ENCODE data around the gene SNTG2.
A peak's percentile ranks its signal among the peaks of the same experiment; 100 is the strongest.
"Not testable (repeated sequence)": the region's sequence is repeated elsewhere in the genome, so short reads cannot be mapped to it uniquely, and the experiment has no call there.

Gene SNTG2

DNA sequence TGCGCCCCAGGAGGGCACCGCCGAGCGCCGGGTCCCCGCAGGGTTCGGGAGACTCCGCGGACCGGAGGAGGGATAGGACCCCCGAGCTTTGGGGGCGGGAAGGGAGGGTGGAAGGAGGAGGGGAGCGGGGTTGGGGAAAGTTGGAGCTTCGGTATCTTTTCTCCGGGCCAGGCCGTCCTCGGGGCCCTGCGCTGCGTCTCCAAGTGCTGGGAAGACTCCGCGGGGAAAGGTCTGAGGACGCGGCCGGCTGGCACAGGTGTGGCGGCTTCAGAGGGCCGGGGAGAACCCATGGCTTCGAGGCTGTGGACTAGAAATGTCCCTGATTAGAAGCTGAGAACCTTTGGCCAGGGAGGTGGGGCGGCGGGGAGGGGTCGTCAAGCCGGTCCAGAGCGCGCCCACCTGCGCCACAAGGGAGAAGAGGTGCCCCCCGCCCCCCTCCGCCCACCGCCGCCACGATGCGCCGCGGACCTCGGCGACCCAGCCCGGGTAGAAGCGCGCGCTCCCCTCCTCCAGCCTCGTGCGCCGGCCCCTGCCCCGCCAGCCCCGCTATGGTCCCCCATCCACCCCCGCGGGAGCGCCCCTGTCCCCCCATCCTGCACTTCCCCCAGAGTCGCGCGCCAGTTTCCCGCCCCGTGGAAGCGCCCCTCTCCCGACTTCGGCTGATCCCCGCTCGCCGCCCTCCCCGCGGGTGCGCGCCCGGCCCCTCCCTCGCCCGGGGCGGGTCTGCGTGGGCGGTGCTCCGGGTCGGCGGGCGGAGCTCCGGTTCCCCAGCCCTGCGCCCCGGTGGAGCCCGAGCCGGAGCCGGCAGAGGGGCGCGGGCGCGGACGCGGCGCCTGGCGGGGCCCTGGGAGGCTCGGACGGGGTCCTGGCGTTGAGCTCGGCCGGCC lies at the start of gene SNTG2:
SNTG2 (plus strand) TSS at position 770 of the 887 bp plus-strand sequence. CDS start 148 bp downstream, outside the sequence.
- DNase-seq: peak; percentile 54 to 56

DNA sequence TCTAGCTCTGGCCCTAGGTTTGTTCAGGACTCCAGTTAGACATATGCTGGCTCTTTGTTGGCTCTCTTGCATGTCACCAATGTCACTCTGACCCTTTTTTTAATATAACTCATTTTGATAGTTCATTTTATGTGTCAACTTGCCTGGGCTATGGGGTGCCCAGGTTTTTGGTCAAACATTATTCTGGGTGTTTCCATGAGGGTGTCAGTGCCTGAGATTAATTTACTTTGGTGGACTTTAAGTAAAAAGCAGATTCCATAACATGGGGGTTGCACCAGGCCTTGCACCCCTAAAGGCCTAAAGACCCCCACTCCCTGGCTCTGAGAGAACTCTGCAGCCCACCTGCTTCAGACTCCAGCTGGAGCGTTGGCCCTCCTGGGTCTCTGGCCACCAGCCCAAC lies 48.1 kb upstream of the SNTG2 start:
- no peak for DNase-seq

DNA sequence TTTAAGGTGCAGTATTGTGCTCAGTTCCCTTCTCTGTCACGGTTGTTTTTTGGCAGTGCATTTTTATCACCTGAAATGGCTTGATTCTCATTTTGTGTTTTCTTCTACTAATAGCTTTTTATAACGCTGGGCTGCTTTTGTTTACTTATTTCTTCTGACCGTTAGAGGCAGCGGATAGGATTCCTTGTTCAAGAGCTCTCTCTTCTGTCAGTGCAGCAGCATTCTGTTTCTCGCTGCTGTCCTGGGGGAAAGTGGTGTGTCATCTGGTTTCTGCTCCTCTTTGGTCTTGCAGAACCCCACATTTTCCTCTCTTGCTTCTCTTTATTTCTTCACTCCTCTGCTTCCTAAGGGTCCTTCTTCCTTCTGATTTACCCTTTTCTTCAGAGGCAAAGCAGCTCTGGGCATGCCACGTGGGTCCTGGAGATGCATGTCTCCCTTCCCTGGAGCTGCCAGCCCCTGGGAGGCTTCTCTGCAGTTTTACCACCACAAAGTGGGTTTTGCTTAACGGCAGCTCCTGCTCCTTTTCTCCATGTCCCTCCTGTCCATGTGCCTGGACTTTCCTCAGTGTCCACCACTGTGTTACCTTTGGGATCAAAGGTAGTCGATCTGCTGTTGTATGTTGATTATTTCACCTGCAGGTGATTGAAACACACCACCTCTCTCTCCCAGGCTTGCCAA lies 47.3 kb upstream of the SNTG2 start:
- no peak for DNase-seq

DNA sequence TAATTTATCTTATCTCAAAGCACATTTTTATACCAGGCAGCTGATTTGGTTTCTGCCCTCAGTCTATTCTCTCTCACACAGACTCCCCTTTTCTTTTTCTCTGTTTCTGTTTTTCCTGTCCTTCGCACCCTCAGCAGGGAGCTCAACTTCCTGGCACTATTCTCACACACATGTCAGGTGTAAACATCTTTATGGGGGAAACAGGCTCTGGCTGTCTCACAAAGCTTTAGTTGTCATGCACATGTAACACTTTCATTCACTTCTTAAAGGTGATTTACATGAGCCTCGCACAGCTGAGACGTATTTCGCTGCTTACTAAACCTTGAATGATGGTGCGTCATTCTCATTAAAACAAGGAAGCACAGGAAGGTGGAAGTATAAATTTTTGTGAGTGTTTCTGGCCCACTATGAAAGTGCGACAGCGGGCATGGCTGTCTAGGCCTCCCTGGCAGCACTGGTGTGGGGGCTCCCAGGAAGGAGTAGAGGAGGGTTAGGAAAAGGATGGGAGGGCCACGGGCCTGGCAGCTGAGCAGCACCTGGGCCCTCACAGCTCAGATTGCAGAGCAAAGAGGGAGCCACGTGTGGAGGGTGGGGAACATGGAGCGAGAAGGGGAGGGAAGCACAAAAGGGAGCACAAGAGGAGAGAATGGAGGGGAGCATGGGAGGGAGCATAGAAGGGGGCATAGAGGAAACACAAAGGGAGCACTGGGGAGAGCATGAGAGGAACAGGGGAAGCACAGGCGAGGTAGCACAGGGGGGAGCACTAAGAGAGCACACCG lies 46.2 kb upstream of the SNTG2 start:
- no peak for DNase-seq

DNA sequence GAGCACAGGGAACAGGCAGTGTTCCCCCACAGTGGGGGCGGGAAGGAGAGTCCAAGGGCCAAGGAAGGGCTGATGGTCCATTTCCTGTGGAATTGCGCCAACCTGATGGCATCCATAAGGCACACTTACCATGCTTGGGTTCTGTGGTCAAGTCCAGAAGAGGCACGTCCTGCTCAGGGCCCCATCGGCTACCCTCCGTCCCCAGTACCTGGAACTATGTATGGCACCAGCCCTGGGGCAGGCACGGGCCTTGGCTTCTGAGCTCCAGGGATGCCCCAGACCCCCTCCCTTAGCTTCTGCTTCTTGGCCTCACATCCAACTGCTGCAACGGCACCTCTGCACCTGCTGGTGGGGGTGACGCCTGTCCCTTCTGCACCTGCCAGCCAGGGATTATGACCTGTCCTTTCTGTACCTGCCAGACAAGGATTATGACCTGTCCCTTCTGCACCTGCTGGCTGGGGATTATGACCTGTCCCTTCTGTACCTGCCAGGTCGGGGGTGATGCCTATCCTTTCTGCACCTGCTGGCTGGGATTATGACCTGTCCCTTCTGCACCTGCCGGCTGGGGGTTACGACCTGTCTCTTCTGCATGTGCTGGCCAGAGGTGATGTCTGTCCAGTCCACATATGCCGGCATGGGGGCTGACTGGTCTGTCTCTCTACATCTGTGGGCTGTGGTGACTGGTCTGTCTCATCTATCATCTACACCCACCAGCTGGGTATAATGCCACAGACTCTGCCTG lies 45.4 kb upstream of the SNTG2 start:
- DNase-seq: no peak

DNA sequence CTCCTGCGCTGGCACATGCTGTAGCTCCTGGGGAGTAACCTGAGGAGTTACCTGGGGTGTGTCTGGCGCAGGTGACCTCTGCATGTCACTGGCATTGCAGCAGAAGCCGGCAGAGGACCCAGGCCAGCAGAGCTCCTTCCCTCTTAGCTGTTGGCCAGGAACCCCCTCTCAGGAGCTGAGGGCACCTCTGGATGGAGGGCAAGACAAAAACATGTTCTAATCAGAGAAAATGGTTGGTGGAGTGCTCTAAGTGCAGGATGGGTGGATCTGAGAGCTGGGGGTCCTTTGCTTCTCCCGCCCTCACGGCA lies 44.9 kb upstream of the SNTG2 start:
- DNase-seq: no peak

DNA sequence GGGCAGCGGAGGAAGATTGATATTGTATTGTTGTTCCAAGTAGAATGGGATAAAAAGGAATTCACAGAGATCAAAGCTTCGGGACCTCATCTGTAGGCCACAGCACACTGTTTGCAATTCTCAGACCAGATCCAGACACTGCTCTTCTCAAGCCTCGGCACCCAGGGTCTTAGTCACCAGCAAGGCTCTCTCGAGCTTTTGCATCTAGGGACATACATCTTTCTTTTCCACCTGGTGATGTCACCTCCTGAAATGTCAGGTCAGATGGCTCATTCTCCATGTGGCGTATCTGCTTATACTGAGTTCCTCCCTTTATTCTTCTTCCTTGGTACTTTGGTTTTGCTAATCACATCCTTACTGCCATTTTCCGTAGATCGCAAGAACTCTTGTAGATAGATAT lies 42.9 kb upstream of the SNTG2 start:
- no peak for DNase-seq

DNA sequence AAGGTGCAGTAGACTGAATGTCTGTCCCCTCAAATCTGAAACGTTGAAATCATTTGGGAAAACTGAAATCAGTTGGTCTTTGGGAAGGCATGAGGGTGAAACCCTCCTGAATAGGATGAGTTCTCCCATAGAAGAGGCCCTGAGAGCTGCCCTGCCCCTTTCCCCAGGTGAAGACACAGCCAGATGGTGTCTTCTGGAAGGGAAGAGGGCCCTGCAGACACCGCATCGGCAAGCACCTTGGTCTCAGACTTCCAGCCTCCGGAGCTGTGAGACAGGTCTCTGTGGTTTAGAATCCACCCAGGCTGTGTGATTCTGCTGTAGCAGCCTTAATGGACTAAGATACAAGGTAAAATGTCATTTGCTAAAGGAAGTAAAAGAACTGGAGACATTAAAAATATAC lies 42.1 kb upstream of the SNTG2 start:
- DNase-seq: no peak

DNA sequence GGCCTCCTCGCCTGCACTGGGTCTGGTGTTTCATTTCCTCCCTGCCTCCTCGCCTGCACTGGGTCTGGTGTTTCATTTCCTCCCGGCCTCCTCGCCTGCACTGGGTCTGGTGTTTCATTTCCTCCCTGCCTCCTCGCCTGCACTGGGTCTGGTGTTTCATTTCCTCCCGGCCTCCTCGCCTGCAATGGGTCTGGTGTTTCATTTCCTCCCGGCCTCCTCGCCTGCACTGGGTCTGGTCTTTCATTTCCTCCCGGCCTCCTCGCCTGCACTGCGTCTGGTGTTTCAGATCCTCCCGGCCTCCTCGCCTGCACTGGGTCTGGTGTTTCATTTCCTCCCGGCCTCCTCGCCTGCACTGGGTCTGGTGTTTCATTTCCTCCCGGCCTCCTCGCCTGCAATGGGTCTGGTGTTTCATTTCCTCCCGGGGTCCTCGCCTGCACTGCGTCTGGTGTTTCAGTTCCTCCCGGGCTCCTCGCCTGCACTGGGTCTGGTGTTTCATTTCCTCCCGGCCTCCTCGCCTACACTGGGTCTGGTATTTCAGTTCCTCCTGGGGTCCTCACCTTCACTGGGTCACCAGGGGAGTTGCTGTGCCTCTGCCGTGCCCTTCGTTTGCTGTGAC lies 40.8 kb upstream of the SNTG2 start:
- DNase-seq: not testable (repeated sequence)

DNA sequence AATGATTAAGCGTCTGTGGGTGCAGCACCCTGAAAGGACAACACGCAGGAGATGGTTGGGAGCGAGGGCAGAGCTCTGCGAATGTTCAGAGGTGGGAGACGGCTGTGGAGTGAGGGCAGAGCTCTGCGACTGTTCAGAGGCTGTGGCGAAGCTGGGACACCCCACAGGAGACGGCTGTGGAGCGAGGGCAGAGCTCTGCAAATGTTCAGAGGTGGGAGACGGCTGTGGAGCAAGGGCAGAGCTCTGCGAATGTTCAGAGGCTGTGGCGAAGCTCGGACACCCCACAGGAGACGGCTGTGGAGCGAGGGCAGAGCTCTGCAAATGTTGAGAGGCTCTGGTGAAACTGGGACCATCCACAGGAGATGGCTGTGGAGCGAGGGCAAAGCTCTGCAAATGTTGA lies 40.0 kb upstream of the SNTG2 start:
- DNase-seq: no peak

DNA sequence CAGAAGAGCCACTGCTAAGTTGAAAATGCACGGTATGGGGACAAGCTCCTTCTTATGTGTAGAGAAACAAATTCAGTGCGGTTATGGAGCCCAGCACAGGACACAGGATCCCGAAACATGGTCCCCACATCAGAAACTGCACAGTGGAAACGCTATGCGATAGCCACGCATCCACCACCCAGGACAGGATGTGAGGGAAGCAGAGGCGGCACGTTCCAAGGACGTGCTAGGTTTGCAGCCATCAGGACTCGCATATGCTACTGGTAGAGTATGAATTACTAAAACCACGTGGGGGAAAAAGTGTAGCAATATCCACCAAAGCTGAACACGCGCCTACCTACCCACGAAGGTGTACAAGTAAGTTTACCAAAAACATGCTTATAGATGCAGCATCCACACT lies 34.7 kb upstream of the SNTG2 start:
- no peak for DNase-seq

DNA sequence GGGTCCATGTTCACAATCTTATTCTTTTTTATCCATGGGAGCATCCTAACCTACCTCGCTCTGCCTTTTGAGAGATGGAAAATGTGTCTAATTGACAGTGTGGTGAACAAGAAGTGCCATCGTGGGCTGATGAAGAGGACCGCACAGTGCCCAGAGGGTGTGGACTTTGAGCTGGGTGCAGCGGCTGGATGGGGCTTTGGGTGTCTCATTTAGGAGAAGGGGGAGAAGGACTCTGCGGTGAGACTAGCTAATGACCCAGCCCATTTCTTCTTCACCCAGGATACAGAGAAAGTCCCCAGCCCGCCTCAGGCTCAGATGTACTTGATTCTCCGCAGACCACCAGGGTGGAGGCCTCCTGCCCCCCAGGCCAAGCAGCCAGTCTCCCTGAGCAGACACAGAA lies 33.7 kb upstream of the SNTG2 start:
- no peak for DNase-seq

DNA sequence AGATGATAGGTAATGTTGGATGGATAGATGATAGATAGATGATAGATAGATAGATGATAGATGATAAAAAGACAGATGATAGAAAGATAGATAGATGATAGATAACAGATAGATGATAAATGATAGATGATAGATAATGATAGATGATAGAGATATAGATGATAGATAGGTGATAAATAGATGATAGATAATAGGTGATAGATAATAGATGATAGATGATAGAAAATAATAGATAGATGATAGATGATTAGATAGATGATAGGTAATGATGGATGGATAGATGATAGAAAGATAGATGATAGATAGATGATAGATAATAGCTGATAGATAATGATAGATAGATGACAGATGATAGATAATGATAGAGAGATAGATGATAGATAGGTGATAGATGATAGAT lies 31.0 kb upstream of the SNTG2 start:
- no peak for DNase-seq

DNA sequence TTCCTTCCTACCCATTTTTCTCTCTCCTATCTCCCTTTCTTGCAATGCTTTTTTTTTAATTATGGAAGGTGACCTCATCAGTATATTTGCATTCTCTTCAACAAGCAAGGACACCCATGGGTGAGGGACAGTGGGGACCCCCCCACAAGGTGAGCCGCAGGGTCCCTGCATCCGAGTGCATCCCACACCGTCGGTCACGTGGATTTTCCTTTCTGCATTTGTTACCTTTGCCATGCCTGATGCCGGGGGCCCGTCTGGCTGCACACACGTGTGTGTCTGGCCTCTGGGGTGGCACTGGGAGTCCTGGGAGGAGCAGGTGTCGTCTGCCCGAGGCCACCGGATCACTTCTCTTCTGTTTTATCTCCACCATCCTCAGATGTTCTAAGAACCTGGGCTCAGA lies 30.1 kb upstream of the SNTG2 start:
- DNase-seq: no peak

DNA sequence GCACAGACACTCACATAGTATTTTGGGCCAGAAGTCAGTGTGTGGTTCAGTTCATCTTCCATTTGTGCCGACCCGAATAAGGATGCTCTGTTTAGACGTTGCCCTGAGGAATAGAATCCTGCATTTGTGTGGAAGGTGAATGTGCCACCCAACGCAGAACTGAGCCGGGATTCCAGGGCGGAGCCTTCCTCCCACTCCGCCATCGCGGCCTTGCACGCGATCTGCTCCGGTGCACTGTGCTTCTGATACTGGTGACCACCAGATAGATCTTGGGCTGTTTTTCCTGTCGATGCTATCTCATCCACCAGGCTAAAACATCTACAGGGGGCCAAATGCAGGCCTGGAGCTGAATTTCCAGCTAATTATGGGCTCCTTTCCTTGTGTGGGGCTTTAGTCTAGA lies 29.6 kb upstream of the SNTG2 start:
- DNase-seq: no peak

DNA sequence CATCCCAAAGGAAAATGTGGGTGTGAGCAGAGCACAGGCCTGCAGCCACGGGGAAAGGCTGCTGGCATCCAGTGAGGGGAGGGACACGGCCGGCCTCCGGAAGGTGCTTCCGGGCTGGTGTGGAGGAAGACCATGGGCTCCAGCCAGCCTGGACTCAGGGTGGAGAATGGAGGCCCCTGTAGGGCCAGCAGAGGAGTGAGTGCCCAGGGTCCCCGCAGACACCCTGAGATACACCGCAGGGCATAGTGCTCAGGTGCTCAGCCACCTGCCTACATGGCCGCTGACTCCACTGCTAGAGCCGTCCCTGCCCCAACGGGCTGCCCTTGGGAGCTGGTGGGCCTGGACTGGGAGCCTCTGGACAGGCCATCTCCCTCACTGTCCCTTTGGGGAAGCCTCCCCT lies 28.5 kb upstream of the SNTG2 start:
- no peak for DNase-seq

DNA sequence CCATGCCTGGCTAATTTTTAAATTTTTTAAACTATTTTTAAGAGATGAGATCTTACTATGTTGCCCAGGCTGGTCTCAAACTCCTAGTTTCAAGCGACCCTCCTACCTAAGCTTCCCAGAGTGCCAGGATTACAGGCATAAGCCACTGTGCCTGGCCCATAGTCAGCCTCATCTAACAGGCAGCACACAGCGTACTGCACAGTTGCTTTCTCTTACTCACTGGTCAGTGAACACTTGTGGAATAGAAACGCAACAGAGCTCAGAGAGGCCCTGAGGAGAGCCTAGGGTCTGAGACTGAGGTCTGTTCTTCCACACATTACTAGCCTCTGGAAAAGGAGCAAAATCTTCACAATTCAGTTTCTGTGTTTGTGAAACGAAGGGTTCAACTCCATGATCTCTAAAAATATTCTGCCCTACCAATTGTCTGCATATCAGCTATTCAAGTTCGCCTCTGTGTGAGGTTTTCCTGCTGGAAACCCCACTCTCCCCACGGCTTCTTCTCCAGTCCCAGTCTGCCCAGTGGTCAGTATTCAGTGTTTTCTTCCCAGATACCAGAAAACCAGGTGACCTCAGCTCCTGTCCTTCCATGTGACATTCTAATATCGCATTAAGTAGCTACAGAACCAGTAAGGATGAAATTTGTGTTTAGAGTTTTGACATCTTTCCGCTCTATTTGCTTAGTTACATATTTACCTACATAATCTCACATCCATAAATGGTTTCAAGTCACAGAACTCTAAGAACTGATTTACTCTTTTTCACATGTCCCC lies 26.6 kb upstream of the SNTG2 start:
- DNase-seq: no peak

DNA sequence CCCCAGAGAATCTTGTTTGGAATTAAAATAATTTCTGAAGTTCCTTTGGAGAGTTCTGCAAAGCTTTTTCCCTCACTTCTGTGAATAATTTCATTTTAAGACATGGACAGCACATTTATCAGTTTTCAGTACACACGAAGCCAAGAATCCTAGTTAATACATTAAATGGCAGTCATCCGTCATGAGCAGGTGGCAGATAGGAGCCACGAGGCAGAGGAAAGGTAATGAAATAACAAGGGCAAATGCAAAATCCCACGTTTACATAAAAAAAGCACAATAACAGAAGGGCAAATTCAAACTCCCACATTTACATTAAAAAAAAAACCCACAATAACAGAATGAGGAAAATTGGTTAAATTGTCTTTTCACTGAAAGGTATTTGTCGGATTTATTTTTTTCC lies 25.9 kb upstream of the SNTG2 start:
- no peak for DNase-seq

DNA sequence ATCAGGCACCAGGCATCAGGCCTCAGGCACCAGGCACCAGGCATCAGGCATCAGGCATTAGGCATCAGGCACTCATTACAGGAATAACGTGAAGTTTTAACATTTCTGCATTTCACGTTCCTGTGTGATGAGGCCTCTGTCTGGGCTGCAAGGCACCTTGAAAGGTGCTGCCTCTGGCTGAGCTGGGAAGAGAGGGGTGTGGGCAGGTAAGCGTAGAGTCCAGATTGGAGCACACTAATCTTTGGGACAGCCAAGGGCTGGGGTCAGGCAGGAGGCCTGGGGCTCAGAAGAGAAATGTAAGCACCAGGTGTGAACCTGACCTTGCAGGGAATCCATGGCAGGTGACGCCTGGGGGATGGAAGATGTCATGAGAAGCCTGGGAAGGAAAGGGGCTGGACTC lies 25.3 kb upstream of the SNTG2 start:
- no peak for DNase-seq

DNA sequence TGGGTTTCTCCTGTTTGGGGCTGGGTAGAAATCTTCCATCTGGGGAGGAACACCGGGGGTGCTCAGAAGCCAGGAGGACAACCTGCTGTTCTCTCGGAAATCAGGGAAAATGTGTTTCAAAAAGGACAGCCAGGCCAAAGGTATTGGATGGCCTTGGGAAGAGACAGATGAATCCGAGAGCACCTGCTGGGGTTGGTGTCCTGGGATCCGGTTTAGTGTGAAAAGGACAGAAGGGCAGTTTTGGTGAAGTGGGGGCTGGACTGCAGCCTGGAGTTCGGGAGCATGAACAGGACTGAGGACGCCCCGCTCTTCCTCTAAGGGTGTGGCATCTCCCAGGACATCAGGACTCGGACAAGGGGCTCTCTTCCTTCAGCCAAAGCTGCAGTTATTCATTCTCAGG lies 24.9 kb upstream of the SNTG2 start:
- DNase-seq: no peak

DNA sequence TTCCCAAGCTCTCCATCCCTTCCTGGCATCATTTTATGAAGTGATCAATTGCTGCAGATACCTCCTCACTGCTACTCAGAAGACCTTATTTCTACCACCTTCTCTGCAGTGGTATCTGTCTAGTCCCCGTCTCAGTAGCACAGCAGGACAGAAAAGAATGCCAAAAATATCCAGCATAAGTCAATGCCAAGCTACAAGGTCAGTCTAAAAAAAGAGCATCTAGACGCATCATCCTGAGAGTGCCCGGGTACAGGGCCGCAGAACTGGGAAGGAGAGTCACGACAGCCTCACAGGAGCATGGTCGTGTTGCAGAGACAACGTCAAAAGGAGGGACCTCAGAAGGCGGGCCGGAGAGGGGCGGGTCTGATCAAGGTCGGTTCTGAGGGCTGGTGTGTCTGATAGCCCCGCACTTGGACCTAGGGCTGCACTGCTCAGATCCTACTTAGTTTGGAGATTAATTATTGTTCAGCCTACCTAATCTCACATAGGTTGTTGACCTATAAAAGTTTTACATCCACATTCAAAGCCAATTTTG lies 24.3 kb upstream of the SNTG2 start:
- DNase-seq: no peak

DNA sequence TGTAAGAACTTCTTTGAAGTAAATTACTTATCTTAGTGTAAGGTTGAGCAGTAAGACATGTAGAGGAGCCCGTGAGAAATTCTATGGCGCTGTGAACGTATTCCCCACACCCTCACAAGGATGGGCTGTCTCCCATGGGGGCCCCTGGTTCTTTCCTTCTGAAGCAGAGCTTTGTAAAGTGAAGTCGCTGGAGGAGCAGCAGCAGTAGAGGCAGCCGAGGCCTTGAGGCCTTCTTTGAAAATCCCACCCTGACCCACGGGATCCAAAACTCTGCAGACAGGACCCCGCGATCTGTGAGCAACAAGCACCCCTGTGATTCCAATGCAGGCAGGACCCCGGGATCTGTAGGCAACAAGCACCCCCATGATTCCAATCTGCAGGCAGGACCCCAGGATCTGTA lies 23.8 kb upstream of the SNTG2 start:
- no peak for DNase-seq

Data from activated CD4-positive, alpha-beta T cell treated with anti-CD3 and anti-CD28 coated beads, Interleukin-2, amount 50 U/mL, for 48 hours (primary cell).